Spleen (tissue), 7 donors: ENCODE results near the gene GABRG3.

Source experiments
- CTCF ChIP-seq, 11 experiments: fragments of 200-600 bp in 7 of 11; fragments of 450-650 bp in 4 of 11; sonication (generic) in 4 of 11; IDR thresholded peaks in 8 of 11; conservative IDR thresholded peaks in 3 of 11; 1 replicate in 7 of 11; 2 replicates in 4 of 11; pipeline versions ENCODE4 v1.4.0 to v1.8.0; 2016 to 2021; ENCODE audit warnings: antibody characterized with exemption in 11 of 11, inconsistent platforms in 4 of 11, mild to moderate bottlenecking in 1 of 11
- POLR2A ChIP-seq, 3 donors: fragments of 450-650 bp; IDR thresholded peaks; one replicate each; pipeline ENCODE4 v1.5.1; 2017; ENCODE audit warnings: antibody characterized with exemption in 3 of 3, mild to moderate bottlenecking in 1 of 3
- POLR2AphosphoS5 ChIP-seq, 3 donors: sonication (generic); formaldehyde crosslinking; IDR thresholded peaks; one replicate each; pipeline ENCODE4 v1.5.1; 2017; ENCODE audit warnings: antibody characterized with exemption in 3 of 3
- donor health status: DM: no; HTN: no; CAD: no; lungs with moderate emphysema.
- donor health status: DM: no; HTN: no; CAD: no.
- donor health status: DM: no; HTN: no; CAD: no.

GRCh38 chr15:27235161-27235560 is 264.2 kb downstream of the GABRG3 start:
- no peak for TF ChIP-seq POLR2AphosphoS5 (IDR thresholded peaks at IDR 0.05)
- no peak for TF ChIP-seq CTCF (IDR thresholded peaks at IDR 0.05 in 8 of 11, conservative IDR thresholded peaks at IDR 0.05 in 3 of 11)
- no peak for TF ChIP-seq POLR2A (IDR thresholded peaks at IDR 0.05)
